DND-41 (cell line): ENCODE results near the gene ALDH1A2.

Experiments used
- CTCF ChIP-seq: IDR thresholded peaks from 2 replicates; pipeline ENCODE4 v1.5.1; 2012; ENCODE audit warnings: borderline replicate concordance, low read length, moderate library complexity, mild to moderate bottlenecking; ENCODE audit not compliant: poor library complexity, severe bottlenecking; ENCODE audit errors: extremely low read depth
- EZH2 ChIP-seq: IDR thresholded peaks from 3 replicates; pipeline ENCODE4 v1.6.1; 2012; ENCODE audit warnings: borderline replicate concordance, low read depth, mild to moderate bottlenecking, moderate library complexity, low read length, inconsistent platforms; ENCODE audit not compliant: severe bottlenecking

- TF ChIP-seq EZH2 (no peak), CTCF (no peak)
Observed at GRCh38 chr15:57969355-57969754, 96.2 kb downstream of the ALDH1A2 start.
